ENCODE results near the gene ADGRL1. TPM values are rescaled to one million over a fixed set of nuclear protein-coding genes. Genes with fewer than 3 reads are reported as not detected.
"Not testable (repeated sequence)": the region's sequence is repeated elsewhere in the genome, so short reads cannot be mapped to it uniquely, and the experiment has no call there.

Gene ADGRL1
- total and polyA plus RNA-seq, 3 donors from 2014 or later = 23.8 to 57.2 (median 45.0) TPM

- WGBS, 2 donors = 15 to 32% methylated on average over 4 to 7 of the region's 7 CpGs
- H3K27me3 ChIP-seq; H3K9me3 ChIP-seq; DNase-seq; intact Hi-C loops (cut with DNase I; ENCODE audit: low total_unique reads); H3K36me3 ChIP-seq (ENCODE audit: low read depth, missing control alignments); H3K4me1 ChIP-seq: not testable (repeated sequence)
- Histone ChIP-seq H3K4me3 (peak overlapping the region in 1 of 2 donors; percentile 52), H3K27ac (peak overlapping the region in 1 of 2 donors; percentile 67)
These were observed 1.8 kb upstream of the ADGRL1 start for GRCh38 chr19:14207796-14208195.

- H3K36me3 ChIP-seq (ENCODE audit: low read depth, missing control alignments); H3K9me3 ChIP-seq; H3K4me1 ChIP-seq; H3K27me3 ChIP-seq; intact Hi-C loops (cut with DNase I; ENCODE audit: low total_unique reads): not testable (repeated sequence)
- Histone ChIP-seq H3K27ac (peak overlapping the region in 1 of 2 donors; percentile 67), H3K4me3 (peak overlapping the region; percentile 52 to 58)
- peak; percentile 94 for DNase-seq
- TF ChIP-seq, protein P1, sequence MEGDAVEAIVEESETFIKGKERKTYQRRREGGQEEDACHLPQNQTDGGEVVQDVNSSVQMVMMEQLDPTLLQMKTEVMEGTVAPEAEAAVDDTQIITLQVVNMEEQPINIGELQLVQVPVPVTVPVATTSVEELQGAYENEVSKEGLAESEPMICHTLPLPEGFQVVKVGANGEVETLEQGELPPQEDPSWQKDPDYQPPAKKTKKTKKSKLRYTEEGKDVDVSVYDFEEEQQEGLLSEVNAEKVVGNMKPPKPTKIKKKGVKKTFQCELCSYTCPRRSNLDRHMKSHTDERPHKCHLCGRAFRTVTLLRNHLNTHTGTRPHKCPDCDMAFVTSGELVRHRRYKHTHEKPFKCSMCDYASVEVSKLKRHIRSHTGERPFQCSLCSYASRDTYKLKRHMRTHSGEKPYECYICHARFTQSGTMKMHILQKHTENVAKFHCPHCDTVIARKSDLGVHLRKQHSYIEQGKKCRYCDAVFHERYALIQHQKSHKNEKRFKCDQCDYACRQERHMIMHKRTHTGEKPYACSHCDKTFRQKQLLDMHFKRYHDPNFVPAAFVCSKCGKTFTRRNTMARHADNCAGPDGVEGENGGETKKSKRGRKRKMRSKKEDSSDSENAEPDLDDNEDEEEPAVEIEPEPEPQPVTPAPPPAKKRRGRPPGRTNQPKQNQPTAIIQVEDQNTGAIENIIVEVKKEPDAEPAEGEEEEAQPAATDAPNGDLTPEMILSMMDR (IDR thresholded peaks at IDR 0.05) = peak in 2 of 3 experiments; percentile 11 to 25
- WGBS, 2 donors = 1% methylated on average over 49 to 77 of the region's 89 CpGs
These were observed 1.1 kb upstream of the ADGRL1 start for GRCh38 chr19:14206737-14207726.

- H3K4me3 ChIP-seq = peak overlapping the region; percentile 58 to 62
- DNase-seq; H3K27me3 ChIP-seq; H3K4me1 ChIP-seq; H3K36me3 ChIP-seq (ENCODE audit: low read depth, missing control alignments); H3K27ac ChIP-seq; intact Hi-C loops (cut with DNase I; ENCODE audit: low total_unique reads); H3K9me3 ChIP-seq: not testable (repeated sequence)
- WGBS, 2 donors = 0% methylated on average over 5 to 33 of the region's 67 CpGs
These were observed 339 bp upstream of the ADGRL1 start for GRCh38 chr19:14206308-14206707.

DNA sequence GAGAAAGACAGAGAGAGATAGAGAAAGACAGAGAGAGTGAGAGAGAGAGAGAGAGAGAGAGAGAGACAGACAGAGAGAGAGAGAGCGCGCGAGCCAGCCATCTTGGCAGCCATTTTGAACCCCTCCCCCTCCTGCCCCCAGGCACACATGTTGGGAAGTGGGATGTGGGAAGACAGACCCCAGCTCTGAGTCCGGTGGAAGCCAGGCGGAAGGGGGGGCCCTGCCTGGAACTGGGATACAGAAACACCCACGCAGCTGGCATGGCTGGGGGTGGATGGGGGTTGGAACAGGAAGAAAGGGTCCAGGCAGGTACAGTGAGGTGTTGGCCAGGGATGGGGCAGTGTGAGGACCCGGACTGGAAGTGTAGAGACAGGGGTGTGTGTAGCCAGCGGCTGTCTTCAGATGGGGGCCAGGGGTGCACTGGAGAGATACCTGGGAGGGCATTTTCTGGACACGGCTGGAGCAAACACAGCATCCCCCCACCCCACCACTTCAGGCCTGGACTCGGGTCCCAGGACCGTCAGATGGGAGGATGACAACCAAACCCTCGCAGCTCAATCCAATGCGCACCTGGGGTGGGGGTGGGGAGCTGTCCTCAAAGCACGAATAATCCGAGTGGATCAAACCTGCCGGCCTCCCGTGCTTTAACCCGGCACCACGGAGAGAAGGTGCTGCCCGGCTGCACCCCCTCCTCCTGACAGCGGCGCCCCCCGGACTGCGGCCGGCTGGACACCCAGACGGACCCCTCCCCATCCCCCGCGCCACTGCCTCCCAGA, 1.1 kb downstream of the ADGRL1 start:
- H3K9me3 ChIP-seq; intact Hi-C loops (cut with DNase I; ENCODE audit: low total_unique reads); H3K27me3 ChIP-seq; H3K36me3 ChIP-seq (ENCODE audit: low read depth, missing control alignments); H3K27ac ChIP-seq; H3K4me1 ChIP-seq: not testable (repeated sequence)
- DNase-seq = peak; percentile 46
- WGBS, 2 donors = 12 to 30% methylated on average over 8 to 26 of the region's 28 CpGs
- peak overlapping the region; percentile 58 to 62 for H3K4me3 ChIP-seq

DNA sequence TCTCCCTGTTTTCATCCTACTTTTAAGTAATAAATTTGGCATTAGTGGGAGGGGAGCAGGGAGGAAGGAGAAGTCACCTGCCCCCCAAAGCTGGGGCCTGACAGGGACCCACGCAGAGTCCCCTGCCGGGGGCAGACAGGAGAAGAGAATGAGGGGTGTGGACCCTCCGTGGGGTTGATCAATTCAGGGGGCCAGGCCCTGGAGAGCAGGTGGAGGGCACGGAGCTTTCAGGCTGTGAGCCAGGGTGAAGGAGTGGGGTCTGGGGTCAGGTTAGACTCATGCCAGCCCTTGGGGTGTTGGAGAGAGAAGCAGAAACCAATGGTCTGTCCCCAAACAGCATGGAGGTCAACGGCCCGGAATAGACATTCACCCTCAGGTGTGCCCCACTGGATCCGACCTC, 1.8 kb downstream of the ADGRL1 start:
- H3K4me1 ChIP-seq; H3K36me3 ChIP-seq (ENCODE audit: low read depth, missing control alignments); H3K27ac ChIP-seq; DNase-seq; intact Hi-C loops (cut with DNase I; ENCODE audit: low total_unique reads); H3K27me3 ChIP-seq; H3K9me3 ChIP-seq: not testable (repeated sequence)
- H3K4me3 ChIP-seq = peak overlapping the region in 1 of 2 donors; percentile 62
- 37 to 48% methylated on average over 7 of the region's 7 CpGs for WGBS, 2 donors

- intact Hi-C loops (cut with DNase I; ENCODE audit: low total_unique reads); H3K27me3 ChIP-seq; H3K4me1 ChIP-seq; H3K4me3 ChIP-seq; H3K9me3 ChIP-seq; H3K36me3 ChIP-seq (ENCODE audit: low read depth, missing control alignments); H3K27ac ChIP-seq; DNase-seq: not testable (repeated sequence)
- 58 to 81% methylated on average over 15 to 17 of the region's 20 CpGs for WGBS, 2 donors
These were observed 2.2 kb downstream of the ADGRL1 start for GRCh38 chr19:14203788-14204187.

DNA sequence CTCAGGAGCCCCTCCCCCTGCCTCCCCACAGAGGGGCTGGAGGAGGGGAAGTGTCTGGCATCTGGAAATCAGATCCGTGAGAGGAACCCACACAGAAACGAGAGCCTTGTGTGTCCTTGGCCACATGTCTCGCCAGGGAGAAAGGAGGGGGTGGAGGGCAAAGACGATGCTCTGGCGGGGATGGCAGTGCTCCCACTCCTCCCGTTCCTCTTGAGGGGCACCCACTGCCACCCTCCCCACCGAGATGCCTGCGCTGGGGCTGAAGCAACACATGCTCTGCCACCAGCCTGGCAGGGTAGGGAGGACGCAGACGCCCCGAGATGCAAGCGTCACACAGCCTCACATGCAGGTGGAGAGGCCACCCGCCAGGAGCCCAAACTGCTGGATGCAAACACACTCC, 2.8 kb downstream of the ADGRL1 start:
- Histone ChIP-seq H3K27me3 (no peaks in the 10 kb centered on the region), H3K36me3 (ENCODE audit: low read depth, missing control alignments) (no peaks in the 10 kb centered on the region), H3K4me1 (no peaks in the 10 kb centered on the region), H3K9me3 (no peaks in the 10 kb centered on the region), H3K27ac (no peak overlapping the region), H3K4me3 (no peak overlapping the region)
- WGBS, 2 donors = 22 to 27% methylated on average over 5 to 13 of the region's 13 CpGs
- DNase-seq = no peak
- intact Hi-C loops (cut with DNase I; ENCODE audit: low total_unique reads) = no loop called here
- TF ChIP-seq POLR2A (IDR thresholded peaks at IDR 0.05) = no peak
- TF ChIP-seq, protein P1 (IDR thresholded peaks at IDR 0.05) = no peak

DNA sequence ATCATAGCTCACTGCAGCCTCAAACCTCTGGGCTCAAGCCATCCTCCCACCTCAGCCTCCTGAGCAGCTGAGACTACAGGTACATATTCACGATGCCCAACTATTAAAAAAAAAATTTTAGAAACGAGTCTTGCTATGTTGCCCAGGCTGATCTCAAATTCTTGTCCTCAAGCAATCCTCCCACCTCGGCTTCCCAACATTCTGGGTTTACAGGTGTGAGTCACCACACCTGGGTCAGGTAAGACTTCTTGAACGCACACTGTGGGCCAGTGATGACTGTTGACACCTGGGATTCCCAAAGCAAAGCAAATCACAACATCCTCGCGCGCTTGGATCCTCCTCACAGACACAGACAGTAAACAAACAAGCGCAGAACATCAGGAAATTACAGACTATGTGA, 4.5 kb downstream of the ADGRL1 start:
- H3K27me3 ChIP-seq; H3K9me3 ChIP-seq; intact Hi-C loops (cut with DNase I; ENCODE audit: low total_unique reads); H3K27ac ChIP-seq; H3K4me3 ChIP-seq; H3K36me3 ChIP-seq (ENCODE audit: low read depth, missing control alignments); DNase-seq; H3K4me1 ChIP-seq: not testable (repeated sequence)
- WGBS, 2 donors = 82 to 85% methylated on average over 8 of the region's 8 CpGs
